Activated naive CD8-positive, alpha-beta T cell treated with anti-CD3 and anti-CD28 coated beads for 36 hours (primary cell): ENCODE measurements around the gene ZBTB20. TPM values are rescaled to one million over a fixed set of nuclear protein-coding genes. Genes with fewer than 3 reads are reported as not detected.
A peak's percentile ranks its signal among the peaks of the same experiment; 100 is the strongest.
"Not testable (repeated sequence)": the region's sequence is repeated elsewhere in the genome, so short reads cannot be mapped to it uniquely, and the experiment has no call there.

ENCODE experiments used
- DNase-seq: peaks from one replicate; pipeline ENCODE4 v3.0.0; 2021
- H3K27ac Mint-ChIP-seq: one replicate; pipeline ENCODE4 v1.8.0; 2022; ENCODE audit warnings: mild to moderate bottlenecking, moderate library complexity, mixed read lengths
- H3K27me3 Mint-ChIP-seq: one replicate; pipeline ENCODE4 v1.8.0; 2022; ENCODE audit warnings: mild to moderate bottlenecking, mixed read lengths
- H3K36me3 Mint-ChIP-seq: one replicate; pipeline ENCODE4 v1.8.0; 2021; ENCODE audit warnings: mild to moderate bottlenecking, mixed read lengths
- H3K4me1 Mint-ChIP-seq: one replicate; pipeline ENCODE4 v1.8.0; 2021; ENCODE audit warnings: mixed read lengths
- H3K4me3 Mint-ChIP-seq: one replicate; pipeline ENCODE4 v1.8.0; 2022; ENCODE audit warnings: mild to moderate bottlenecking, moderate library complexity, mixed read lengths
- H3K9me3 Mint-ChIP-seq: one replicate; pipeline ENCODE4 v1.8.0; 2022; ENCODE audit warnings: mixed read lengths
- total RNA-seq, 2 experiments: library from RNA; stranded (reverse); gene quantifications; one replicate each; pipeline ENCODE4 v1.2.3, GENCODE V29; 2021

Gene ZBTB20
- total RNA-seq, 2 experiments from 2014 or later: 3.5 to 4.5 TPM

DNA sequence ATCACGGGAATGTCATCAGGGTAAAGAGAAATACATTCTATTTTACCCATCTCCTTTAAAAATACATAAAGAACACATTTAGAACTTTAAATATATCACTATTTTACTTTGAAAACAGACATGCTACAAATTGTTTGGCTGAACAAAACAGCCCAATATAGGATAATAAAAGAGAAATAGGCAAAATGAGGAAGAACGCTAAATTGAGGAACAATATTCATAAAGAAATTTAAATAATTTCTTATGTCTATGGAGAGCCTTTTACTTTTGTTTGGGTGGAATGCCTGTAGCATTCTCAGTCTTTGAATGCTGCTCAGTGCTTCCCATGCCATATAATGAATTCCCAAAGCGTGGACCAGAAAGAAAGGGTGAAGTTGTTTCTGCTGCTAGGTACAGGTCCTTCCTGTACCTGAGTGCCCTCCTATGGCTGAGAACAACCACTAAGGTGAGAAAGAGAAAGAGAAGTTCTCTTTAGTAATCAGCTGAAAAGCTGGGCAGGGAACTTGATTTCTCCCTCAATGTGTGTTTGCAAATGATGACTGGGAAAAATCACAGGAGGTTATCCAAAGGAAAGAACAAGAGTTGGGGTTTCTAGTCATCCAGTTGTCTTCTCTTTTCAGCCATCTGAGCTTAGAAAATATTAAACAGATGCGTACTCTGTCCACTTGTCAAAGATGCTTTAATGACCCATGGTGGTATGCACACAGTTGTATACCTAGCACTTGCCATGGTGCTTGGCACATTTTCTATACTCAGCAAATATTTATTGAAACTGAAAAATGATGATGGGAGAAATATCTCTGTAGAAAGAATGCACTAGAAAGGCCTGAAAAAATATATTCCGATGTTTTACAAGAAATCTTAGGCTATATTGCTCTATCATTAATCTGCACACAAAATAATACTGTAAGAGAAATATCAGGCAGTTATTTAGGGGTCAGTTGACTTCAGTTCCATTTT is 448.7 kb downstream of the ZBTB20 start:
- Mint-ChIP-seq H3K36me3 (peaks cover 7% of the 10 kb centered on the region), H3K4me3 (no peak overlapping the region), H3K27ac (no peak overlapping the region), H3K4me1 (peaks cover 9% of the 10 kb centered on the region), H3K27me3 (no peaks in the 10 kb centered on the region), H3K9me3 (no peaks in the 10 kb centered on the region)
- DNase-seq: no peak

DNA sequence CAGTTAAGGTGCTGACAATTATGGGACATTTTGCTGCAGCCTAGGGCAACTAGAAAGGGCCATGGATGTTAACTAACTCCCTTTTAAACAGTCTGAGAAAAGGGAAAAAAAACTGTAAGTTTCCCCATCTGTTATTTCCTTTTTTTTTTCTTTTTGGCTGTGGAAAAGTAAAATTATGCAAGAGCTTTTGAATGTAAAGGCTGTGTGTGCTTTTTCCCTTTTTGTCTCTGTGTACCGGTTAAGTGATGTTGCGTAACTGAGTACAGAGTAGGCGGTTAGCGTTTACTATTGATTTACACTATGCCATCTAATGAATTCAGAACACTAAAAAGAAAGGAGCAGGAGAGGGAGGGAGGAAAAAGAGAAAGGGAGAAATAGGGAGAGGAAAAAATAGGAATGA is 449.7 kb downstream of the ZBTB20 start:
- Mint-ChIP-seq H3K4me3 (no peak overlapping the region), H3K27ac (no peak overlapping the region), H3K36me3 (peaks cover 10% of the 10 kb centered on the region), H3K9me3 (no peaks in the 10 kb centered on the region), H3K27me3 (no peaks in the 10 kb centered on the region), H3K4me1 (peaks cover 13% of the 10 kb centered on the region)
- no peak for DNase-seq

DNA sequence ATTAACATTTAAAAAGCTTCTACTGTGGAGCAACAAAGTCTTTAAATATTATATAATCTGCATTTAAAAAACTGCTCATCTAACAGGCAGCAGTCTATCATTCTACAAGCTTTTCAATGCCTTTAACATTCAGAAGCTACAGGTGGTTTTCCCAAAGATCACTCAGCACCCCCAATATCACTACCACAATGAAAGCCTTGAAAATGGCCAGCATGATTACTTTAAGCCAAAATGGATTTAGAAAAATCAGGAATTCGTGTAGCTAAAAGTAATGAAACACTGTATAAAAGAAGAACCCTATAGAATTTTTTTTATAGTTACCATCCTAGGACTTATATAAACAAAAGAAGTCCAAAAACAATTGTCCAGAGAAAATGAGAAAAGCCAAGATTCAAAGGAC is 452.8 kb downstream of the ZBTB20 start:
- Mint-ChIP-seq H3K9me3 (no peaks in the 10 kb centered on the region), H3K27ac (no peak overlapping the region), H3K36me3 (peaks cover 21% of the 10 kb centered on the region), H3K4me1 (peaks cover 19% of the 10 kb centered on the region), H3K4me3 (no peak overlapping the region), H3K27me3 (no peaks in the 10 kb centered on the region)
- DNase-seq: no peak

GRCh38 chr3:114691871-114692270 is 455.2 kb downstream of the ZBTB20 start:
- DNase-seq: no peak
- H3K9me3 Mint-ChIP-seq: no peaks in the 10 kb centered on the region
- H3K4me3 Mint-ChIP-seq: no peak overlapping the region
- peaks cover 25% of the 10 kb centered on the region for H3K4me1 Mint-ChIP-seq
- H3K36me3 Mint-ChIP-seq: peaks cover 25% of the 10 kb centered on the region
- no peak overlapping the region for H3K27ac Mint-ChIP-seq
- no peaks in the 10 kb centered on the region for H3K27me3 Mint-ChIP-seq

- H3K36me3 Mint-ChIP-seq: peaks cover 25% of the 10 kb centered on the region
- DNase-seq: no peak
- no peaks in the 10 kb centered on the region for H3K27me3 Mint-ChIP-seq
- no peak overlapping the region for H3K4me3 Mint-ChIP-seq
- no peak overlapping the region for H3K27ac Mint-ChIP-seq
- H3K4me1 Mint-ChIP-seq: peaks cover 28% of the 10 kb centered on the region
- H3K9me3 Mint-ChIP-seq: no peaks in the 10 kb centered on the region
Measured at GRCh38 chr3:114690911-114691310, 456.2 kb downstream of the ZBTB20 start.

DNA sequence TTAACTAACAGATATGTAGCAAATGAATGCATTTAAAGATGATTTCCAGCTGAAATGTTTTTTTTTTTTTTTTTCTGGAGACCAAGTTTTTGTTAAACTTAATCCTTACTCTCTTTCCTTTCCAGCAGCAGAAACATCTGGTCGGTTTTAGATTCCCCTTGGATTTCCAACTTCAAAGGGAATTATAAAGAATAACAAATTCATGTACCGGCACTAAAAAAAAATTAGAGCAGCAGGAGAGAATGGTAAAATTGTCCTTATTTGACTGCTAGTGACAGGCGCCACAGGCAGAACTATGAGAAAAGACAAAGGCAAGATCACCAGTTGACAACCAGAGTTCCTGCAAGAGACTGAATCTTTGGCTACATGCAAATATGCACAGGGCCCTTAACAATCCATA is 459.9 kb downstream of the ZBTB20 start:
- Mint-ChIP-seq H3K27me3 (no peaks in the 10 kb centered on the region), H3K27ac (no peak overlapping the region), H3K4me3 (no peak overlapping the region), H3K9me3 (no peaks in the 10 kb centered on the region), H3K4me1 (peaks cover 27% of the 10 kb centered on the region), H3K36me3 (peaks cover 22% of the 10 kb centered on the region)
- no peak for DNase-seq

DNA sequence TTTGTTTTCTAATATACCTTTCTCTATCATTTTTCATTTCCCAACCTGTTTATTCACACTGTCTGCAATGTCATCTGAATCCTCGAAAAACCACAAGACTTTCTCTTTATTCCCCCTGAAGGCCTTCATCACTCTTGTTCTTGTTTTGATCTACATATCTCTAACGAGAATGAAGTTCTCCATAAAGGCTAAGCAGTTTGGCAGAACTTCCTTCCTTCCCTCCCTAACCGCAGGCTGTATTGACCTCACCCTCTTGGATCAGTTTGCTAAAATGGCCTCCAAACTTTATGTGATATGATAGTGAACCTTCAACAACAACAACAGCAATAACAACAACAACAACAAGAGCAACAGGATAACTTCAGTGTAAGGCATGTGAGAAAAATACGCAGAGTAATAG is 460.5 kb downstream of the ZBTB20 start:
- peak overlapping the region; percentile 17 for H3K27ac Mint-ChIP-seq
- H3K4me3 Mint-ChIP-seq: no peak overlapping the region

DNA sequence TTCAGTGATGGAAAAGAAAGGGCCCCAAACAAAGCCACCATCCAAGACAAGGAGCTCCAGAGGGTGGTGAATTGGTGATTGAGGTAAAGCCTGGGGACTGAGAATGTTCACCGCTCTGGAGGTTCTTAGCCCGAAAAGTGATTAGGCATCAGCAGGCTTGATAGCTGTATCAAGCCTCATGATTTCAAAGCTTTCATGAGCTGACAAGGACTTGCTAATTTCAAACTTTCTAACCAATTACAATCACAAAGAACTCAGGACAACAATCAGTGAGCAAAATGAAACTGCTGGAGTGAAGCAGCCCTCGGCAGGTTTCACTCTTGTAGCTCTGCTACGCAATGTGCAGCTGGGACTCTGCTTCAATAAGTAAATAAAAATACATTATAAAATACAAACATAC is 461.9 kb downstream of the ZBTB20 start:
- Mint-ChIP-seq H3K4me1 (peaks cover 21% of the 10 kb centered on the region), H3K36me3 (peaks cover 20% of the 10 kb centered on the region), H3K27ac (no peak overlapping the region), H3K4me3 (no peak overlapping the region), H3K9me3 (peaks cover 4% of the 10 kb centered on the region), H3K27me3 (no peaks in the 10 kb centered on the region)
- DNase-seq: no peak

More for the DNA sequence above, 460.5 kb downstream of the ZBTB20 start:
- no peaks in the 10 kb centered on the region for H3K27me3 Mint-ChIP-seq
- peaks cover 24% of the 10 kb centered on the region for H3K4me1 Mint-ChIP-seq
- H3K36me3 Mint-ChIP-seq: peaks cover 17% of the 10 kb centered on the region
- no peak for DNase-seq
- no peaks in the 10 kb centered on the region for H3K9me3 Mint-ChIP-seq

DNA sequence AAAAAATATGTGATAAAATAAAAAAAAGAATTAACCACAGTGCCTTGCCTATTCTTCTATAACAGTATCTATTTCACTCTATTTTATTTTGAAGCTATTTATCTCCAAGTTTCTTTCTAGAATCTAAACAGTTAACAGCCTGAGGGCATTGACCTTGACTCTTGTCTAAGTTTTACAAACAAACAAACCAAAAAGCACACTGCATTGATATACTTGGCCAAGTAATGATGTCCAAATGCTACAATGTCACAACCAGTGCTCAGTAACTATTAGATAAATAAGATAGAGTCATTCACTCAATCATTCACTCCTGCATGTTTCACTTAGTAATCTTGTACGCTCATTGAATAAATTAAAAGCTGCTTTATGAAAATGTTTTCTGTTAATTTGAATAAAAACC is 466.8 kb downstream of the ZBTB20 start:
- Mint-ChIP-seq H3K36me3 (peaks cover 15% of the 10 kb centered on the region), H3K27ac (no peak overlapping the region), H3K9me3 (peaks cover 11% of the 10 kb centered on the region), H3K4me3 (no peak overlapping the region), H3K4me1 (peaks cover 5% of the 10 kb centered on the region), H3K27me3 (no peaks in the 10 kb centered on the region)
- no peak for DNase-seq

DNA sequence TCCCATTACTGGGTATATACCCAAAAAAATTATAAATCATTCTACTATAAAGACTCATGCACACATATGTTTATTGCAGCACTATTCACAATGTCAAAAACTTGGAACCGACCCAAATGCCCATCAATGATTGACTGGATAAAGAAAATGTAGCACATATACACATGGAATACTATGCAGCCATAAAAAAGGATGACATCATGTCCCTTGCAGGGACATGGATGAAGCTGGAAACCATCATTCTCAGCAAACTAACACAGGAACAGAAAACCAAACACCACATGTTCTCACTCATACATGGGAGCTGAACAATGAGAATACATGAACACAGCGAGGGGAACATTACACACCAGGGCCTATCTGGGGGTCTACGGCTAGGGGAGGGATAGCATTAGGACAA is 467.3 kb downstream of the ZBTB20 start:
- H3K27ac Mint-ChIP-seq, DNase-seq, H3K4me1 Mint-ChIP-seq, H3K4me3 Mint-ChIP-seq, H3K27me3 Mint-ChIP-seq: not testable (repeated sequence)
- Mint-ChIP-seq H3K36me3 (peaks cover 15% of the 10 kb centered on the region), H3K9me3 (peaks cover 11% of the 10 kb centered on the region)

GRCh38 chr3:114675104-114675503 is 472.0 kb downstream of the ZBTB20 start:
- Mint-ChIP-seq H3K36me3 (peaks cover 13% of the 10 kb centered on the region), H3K4me3 (no peak overlapping the region), H3K27ac (peak overlapping the region; percentile 27), H3K4me1 (peaks cover 20% of the 10 kb centered on the region), H3K9me3 (peaks cover 7% of the 10 kb centered on the region), H3K27me3 (no peaks in the 10 kb centered on the region)
- no peak for DNase-seq

GRCh38 chr3:114674036-114674435 is 473.1 kb downstream of the ZBTB20 start:
- Mint-ChIP-seq H3K4me1 (peaks cover 21% of the 10 kb centered on the region), H3K9me3 (peaks cover under 1% of the 10 kb centered on the region), H3K27me3 (no peaks in the 10 kb centered on the region), H3K27ac (no peak overlapping the region), H3K36me3 (peaks cover 5% of the 10 kb centered on the region), H3K4me3 (no peak overlapping the region)
- no peak for DNase-seq

GRCh38 chr3:114673481-114673880 is 473.6 kb downstream of the ZBTB20 start:
- H3K4me1 Mint-ChIP-seq: peaks cover 21% of the 10 kb centered on the region
- DNase-seq: no peak
- H3K4me3 Mint-ChIP-seq: no peak overlapping the region
- H3K27ac Mint-ChIP-seq: no peak overlapping the region
- peaks cover 4% of the 10 kb centered on the region for H3K36me3 Mint-ChIP-seq
- no peaks in the 10 kb centered on the region for H3K9me3 Mint-ChIP-seq
- no peaks in the 10 kb centered on the region for H3K27me3 Mint-ChIP-seq

DNA sequence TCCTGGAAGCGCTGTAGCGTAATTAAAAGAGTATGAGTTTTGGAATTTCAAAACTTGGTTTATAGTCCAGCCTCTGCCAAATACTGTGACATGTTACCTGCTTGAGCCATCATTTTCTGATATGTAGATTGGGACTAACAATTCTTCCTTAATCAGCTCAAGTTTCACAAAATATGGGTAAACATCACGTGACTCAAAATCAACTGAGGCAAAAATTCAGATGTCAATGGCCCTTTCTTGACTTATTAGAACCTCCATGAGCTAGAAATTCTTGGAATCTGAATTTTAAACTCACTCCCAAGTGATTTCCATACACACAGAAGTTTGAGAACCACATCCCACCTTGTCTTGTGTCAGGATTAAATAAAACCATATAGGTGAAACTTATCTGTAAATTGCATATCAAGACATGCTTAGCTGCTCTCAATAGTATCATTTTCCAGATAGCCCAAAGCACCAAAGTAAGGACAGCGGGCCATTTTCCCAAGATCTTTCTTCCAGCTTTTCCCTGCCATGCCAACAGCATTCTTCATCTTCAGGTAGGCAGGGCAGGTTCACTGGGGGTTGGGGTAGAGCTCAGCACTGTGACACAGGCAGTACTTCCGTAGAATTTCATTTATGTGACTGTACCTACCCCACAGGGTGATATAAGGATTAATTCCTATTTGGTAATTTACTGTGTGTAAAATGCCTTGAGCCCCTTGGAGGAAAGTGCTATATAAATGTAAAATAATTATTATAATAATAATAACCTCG is 474.2 kb downstream of the ZBTB20 start:
- Mint-ChIP-seq H3K9me3 (no peaks in the 10 kb centered on the region), H3K4me3 (no peak overlapping the region), H3K4me1 (peaks cover 21% of the 10 kb centered on the region), H3K27me3 (no peaks in the 10 kb centered on the region), H3K36me3 (peaks cover 4% of the 10 kb centered on the region), H3K27ac (no peak overlapping the region)
- DNase-seq: no peak

DNA sequence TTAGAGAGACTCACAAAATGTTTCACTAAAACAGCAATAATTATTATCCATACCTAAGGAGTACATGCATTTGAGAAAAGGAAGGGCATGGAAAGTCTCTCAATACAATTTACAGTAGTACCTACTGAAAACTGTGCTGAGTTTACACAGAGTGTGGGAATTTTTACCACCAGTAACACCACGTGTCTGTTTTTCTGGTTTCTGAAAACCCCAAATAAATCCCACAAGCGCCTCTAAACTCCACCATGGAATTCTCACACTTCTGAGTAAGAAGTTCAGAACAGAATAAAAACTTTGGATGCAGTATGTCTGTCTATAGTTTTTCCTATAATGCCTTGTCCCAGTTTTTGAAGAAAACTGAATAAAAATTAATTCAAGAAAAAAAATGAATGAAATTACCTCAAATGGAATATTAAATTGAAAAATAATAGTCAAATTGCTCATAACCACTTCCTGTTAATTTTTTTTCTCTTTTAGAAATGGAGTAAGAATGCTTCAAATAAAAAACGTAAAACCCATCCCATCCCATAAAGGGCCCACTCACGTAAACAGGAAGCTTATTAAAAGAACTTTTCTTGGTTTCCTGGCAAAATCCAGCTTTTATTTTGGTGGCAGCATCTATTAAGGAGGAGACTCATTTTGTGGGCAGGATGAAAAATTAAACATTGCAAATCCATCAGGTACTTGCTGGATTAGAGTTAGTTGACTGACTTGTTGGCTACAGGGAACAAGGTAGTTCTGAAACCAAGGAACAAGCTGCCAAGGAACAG is 475.2 kb downstream of the ZBTB20 start:
- H3K27ac Mint-ChIP-seq: peak overlapping the region; percentile 29
- no peaks in the 10 kb centered on the region for H3K27me3 Mint-ChIP-seq
- peaks cover 4% of the 10 kb centered on the region for H3K36me3 Mint-ChIP-seq

More for the DNA sequence above, 475.2 kb downstream of the ZBTB20 start:
- Mint-ChIP-seq H3K4me3 (no peak overlapping the region), H3K9me3 (no peaks in the 10 kb centered on the region), H3K4me1 (peaks cover 21% of the 10 kb centered on the region)
- no peak for DNase-seq
